Measurements from ENCODE around the gene NCCRP1. TPM values are rescaled to one million over a fixed set of nuclear protein-coding genes. Genes with fewer than 3 reads are reported as not detected.

The NCCRP1 gene
- total RNA-seq, 1 donor from 2014 or later = 0.46 TPM

DNA sequence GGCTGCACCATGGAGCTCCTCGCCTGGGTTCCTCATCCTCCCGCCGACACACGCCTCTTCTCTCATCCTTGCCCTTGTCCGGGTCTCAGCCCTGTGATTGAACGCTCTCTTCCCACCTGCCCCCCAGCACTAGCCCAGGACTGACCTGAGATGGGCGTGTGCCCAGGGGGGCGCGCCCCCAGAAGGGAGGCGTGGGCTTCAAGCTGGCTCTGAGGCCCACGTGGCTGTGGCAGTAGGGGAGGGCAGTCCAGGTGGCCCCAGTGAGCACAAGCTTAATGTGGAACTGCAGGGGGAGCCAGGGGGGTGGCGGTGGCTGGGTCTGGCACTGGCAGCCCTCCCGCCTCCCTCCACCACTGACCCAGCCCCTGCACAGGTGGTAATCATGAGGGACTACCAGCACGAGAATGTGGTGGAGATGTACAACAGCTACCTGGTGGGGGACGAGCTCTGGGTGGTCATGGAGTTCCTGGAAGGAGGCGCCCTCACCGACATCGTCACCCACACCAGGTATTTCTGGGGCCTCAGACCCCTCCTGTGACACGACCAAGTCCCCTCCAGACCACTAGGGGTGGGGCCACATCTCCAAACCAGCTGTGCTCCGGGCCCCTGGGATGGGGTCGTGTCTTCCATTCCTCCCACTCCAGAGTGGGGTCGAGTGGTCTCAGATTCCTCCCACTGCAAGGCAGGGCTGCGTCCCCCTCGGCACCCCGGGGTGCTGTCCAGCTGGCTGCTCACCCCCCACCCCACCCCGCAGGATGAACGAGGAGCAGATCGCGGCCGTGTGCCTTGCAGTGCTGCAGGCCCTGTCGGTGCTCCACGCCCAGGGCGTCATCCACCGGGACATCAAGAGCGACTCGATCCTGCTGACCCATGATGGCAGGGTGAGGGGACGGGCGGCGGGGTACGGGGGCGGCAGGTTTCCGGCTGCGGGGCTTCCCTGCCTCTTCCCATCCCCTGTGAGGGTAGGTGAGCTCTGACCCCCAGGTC is 21.9 kb upstream of the NCCRP1 start:
- ATAC-seq (no peak), DNase-seq (no peak)
- Histone ChIP-seq H3K9me3 (no peaks in the 10 kb centered on the region), H3K4me1 (no peaks in the 10 kb centered on the region), H3K36me3 (peaks cover 77% of the 10 kb centered on the region), H3K27ac (no peak overlapping the region), H3K4me3 (no peak overlapping the region), H3K27me3 (no peaks in the 10 kb centered on the region)
- no peak for TF ChIP-seq CTCF (IDR thresholded peaks at IDR 0.05)
- intact Hi-C loops (cut with DNase I) = no loop called here

- ATAC-seq = no peak
- Histone ChIP-seq H3K27ac (no peak overlapping the region), H3K9me3 (no peaks in the 10 kb centered on the region), H3K36me3 (peaks cover 70% of the 10 kb centered on the region), H3K27me3 (no peaks in the 10 kb centered on the region), H3K4me1 (no peaks in the 10 kb centered on the region), H3K4me3 (no peak overlapping the region)
- intact Hi-C loops (cut with DNase I) = no loop called here
- DNase-seq = no peak
- no peak for TF ChIP-seq CTCF (IDR thresholded peaks at IDR 0.05)
These were observed 21.2 kb upstream of the NCCRP1 start for GRCh38 chr19:39175564-39175963.

DNA sequence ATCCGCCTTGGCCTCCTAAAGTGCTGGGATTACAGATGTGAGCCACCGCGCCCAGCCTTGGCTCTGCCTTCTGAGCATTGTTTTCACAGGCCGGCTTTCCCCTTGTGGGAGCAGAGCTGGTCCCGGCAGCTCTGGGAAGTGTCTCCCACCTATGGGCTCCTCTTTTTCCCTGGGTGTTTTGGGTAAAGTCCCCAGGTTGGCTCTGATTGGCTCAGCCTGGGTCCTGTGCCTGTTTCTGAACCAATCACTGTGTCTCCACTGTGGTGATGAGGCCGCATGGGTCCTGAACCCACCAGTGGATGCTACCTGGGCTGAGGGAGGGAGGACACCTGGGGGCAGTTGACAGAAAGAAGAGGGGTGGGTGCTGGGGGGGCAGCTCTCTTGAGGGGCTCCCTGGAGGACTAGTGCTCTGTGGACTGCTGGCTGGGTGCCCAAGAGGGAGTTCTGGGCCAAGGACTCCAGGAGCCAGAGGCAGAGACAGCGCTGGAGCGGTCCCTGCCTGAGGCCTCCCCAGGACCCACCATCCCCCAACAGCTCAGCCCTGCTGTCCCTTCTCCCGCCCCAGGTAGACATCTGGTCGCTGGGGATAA is 19.6 kb upstream of the NCCRP1 start:
- Histone ChIP-seq H3K4me3 (no peak overlapping the region), H3K27ac (no peak overlapping the region), H3K27me3 (no peaks in the 10 kb centered on the region), H3K4me1 (no peaks in the 10 kb centered on the region), H3K36me3 (peaks cover 57% of the 10 kb centered on the region), H3K9me3 (no peaks in the 10 kb centered on the region)
- intact Hi-C loops (cut with DNase I) = no loop called here
- TF ChIP-seq CTCF (IDR thresholded peaks at IDR 0.05) = no peak
- no peak for ATAC-seq
- no peak for DNase-seq

- Histone ChIP-seq H3K27ac (no peak overlapping the region), H3K36me3 (peaks cover 51% of the 10 kb centered on the region), H3K27me3 (no peaks in the 10 kb centered on the region), H3K4me1 (no peaks in the 10 kb centered on the region), H3K9me3 (no peaks in the 10 kb centered on the region), H3K4me3 (no peak overlapping the region)
- ATAC-seq (no peak), DNase-seq (no peak)
- TF ChIP-seq CTCF (IDR thresholded peaks at IDR 0.05) = no peak
- intact Hi-C loops (cut with DNase I) = no loop called here
These were observed 19.0 kb upstream of the NCCRP1 start for GRCh38 chr19:39177736-39178135.

GRCh38 chr19:39178296-39179006 is 18.3 kb upstream of the NCCRP1 start:
- Histone ChIP-seq H3K9me3 (no peaks in the 10 kb centered on the region), H3K27ac (no peak overlapping the region), H3K36me3 (peaks cover 44% of the 10 kb centered on the region), H3K27me3 (no peaks in the 10 kb centered on the region), H3K4me1 (no peaks in the 10 kb centered on the region), H3K4me3 (no peak overlapping the region)
- no peak for TF ChIP-seq CTCF (IDR thresholded peaks at IDR 0.05)
- intact Hi-C loops (cut with DNase I) = no loop called here
- ATAC-seq (no peak), DNase-seq (no peak)
